ENCODE data around the gene GPA33. TPM values are rescaled to one million over a fixed set of nuclear protein-coding genes. Genes with fewer than 3 reads are reported as not detected.
A peak's percentile ranks its signal among the peaks of the same experiment; 100 is the strongest.

GPA33 gene
- polyA plus RNA-seq, 1 of the 3 experiments (the other 2 are of a cell fraction), result not detected

DNA sequence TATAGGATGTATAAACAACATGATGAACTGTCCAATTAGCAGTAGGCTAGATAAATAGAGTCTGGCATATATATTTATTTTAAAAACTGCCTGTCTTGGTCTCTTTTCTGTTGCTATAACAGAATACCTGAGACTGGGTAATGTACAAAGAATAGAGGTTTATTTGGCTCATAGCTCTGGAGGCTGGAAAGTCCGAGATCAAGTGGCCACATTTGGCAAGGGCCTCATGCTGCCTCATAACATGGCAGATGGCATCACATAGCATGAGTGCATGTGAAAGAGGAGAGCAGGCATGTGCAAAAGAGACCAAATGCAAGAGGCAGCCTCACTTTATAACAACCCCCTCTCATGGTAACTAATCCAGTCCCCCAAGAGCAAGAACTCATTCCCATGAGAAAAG, 9.7 kb upstream of the GPA33 start (continued):
- TF ChIP-seq NFIC (IDR thresholded peaks at IDR 0.05; ENCODE audit: borderline replicate concordance), result no peak
- TF ChIP-seq, protein P1, sequence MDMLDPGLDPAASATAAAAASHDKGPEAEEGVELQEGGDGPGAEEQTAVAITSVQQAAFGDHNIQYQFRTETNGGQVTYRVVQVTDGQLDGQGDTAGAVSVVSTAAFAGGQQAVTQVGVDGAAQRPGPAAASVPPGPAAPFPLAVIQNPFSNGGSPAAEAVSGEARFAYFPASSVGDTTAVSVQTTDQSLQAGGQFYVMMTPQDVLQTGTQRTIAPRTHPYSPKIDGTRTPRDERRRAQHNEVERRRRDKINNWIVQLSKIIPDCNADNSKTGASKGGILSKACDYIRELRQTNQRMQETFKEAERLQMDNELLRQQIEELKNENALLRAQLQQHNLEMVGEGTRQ (IDR thresholded peaks at IDR 0.05; ENCODE audit: borderline replicate concordance, low read depth, low read length), result no peak

DNA sequence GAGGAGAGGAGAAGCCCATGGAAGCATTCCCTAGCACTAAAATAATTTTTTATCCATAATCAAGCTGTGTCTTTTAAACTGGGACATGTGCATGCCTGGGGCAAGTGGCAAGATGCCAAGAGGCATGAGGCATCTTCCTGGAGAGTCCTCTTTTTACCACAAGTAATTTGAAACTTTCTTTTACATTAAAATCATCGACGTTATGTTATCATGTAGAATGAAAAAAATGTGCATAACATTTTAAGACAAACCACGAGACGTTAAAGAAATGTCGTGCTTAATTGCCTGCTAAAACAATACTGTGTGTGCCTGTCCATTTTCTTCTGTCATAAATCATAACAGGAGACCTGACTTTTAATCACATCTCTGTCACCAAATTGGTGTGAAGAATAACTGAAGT, 5.2 kb upstream of the GPA33 start:
- Histone ChIP-seq H3K9ac (no peak overlapping the region), H3K79me2 (ENCODE audit: insufficient read depth) (no peaks in the 10 kb centered on the region), H3K4me2 (0 out of 2 replicates have a peak overlapping the region, but pooled peaks have one; percentile 21), H4K20me1 (ENCODE audit: insufficient read depth) (no peaks in the 10 kb centered on the region), H3K4me1 (ENCODE audit: control insufficient read depth in 1 of 2, insufficient read depth in 2 of 2, low read depth in 1 of 2, low read length in 1 of 2) (peaks cover 0 to 4% of the 10 kb centered on the region in 2 experiments; a peak in 1 of 4 replicates), H3K4me3 (ENCODE audit: low read depth in 2 of 2, low read length in 1 of 2) (no peak overlapping the region), H3K36me3 (replicated peaks in 1 of 2; ENCODE audit: control insufficient read depth in 1 of 2, insufficient read depth in 2 of 2, low read length in 1 of 2) (no peaks in the 10 kb centered on the region), H3K27me3 (ENCODE audit: insufficient read depth) (no peaks in the 10 kb centered on the region), H3K9me2 (no peaks in the 10 kb centered on the region), H2AFZ (ENCODE audit: low read depth) (no peak overlapping the region), H3K27ac (ENCODE audit: low read depth in 2 of 2, low read length in 1 of 2) (no peak overlapping the region), H3F3A (replicated peaks; ENCODE audit: insufficient read depth) (no peaks in the 10 kb centered on the region), H3K9me3 (no peaks in the 10 kb centered on the region)
- TF ChIP-seq NFIC (IDR thresholded peaks at IDR 0.05; ENCODE audit: borderline replicate concordance) (peak; percentile 50; the same call in 1 of the 2 replicates), TEAD4 (IDR thresholded peaks at IDR 0.05; ENCODE audit: borderline replicate concordance, insufficient read depth) (0 out of 2 replicates have a peak, but pooled peaks have one; percentile 10), SIN3A (IDR thresholded peaks at IDR 0.05; ENCODE audit: borderline replicate concordance, low read depth, low read length) (no peak), SMC3 (IDR thresholded peaks at IDR 0.05; ENCODE audit: low read depth, low read length) (no peak), EP300 (IDR thresholded peaks at IDR 0.05; ENCODE audit: borderline replicate concordance in 1 of 2, low read depth in 1 of 2, low read length in 1 of 2) (no peak), TCF12 (IDR thresholded peaks at IDR 0.05) (0 out of 2 replicates have a peak, but pooled peaks have one; percentile 27)
- TF ChIP-seq, protein P2, sequence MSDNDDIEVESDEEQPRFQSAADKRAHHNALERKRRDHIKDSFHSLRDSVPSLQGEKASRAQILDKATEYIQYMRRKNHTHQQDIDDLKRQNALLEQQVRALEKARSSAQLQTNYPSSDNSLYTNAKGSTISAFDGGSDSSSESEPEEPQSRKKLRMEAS (IDR thresholded peaks at IDR 0.05; ENCODE audit: low read depth), result no peak
- TF ChIP-seq, protein P3, sequence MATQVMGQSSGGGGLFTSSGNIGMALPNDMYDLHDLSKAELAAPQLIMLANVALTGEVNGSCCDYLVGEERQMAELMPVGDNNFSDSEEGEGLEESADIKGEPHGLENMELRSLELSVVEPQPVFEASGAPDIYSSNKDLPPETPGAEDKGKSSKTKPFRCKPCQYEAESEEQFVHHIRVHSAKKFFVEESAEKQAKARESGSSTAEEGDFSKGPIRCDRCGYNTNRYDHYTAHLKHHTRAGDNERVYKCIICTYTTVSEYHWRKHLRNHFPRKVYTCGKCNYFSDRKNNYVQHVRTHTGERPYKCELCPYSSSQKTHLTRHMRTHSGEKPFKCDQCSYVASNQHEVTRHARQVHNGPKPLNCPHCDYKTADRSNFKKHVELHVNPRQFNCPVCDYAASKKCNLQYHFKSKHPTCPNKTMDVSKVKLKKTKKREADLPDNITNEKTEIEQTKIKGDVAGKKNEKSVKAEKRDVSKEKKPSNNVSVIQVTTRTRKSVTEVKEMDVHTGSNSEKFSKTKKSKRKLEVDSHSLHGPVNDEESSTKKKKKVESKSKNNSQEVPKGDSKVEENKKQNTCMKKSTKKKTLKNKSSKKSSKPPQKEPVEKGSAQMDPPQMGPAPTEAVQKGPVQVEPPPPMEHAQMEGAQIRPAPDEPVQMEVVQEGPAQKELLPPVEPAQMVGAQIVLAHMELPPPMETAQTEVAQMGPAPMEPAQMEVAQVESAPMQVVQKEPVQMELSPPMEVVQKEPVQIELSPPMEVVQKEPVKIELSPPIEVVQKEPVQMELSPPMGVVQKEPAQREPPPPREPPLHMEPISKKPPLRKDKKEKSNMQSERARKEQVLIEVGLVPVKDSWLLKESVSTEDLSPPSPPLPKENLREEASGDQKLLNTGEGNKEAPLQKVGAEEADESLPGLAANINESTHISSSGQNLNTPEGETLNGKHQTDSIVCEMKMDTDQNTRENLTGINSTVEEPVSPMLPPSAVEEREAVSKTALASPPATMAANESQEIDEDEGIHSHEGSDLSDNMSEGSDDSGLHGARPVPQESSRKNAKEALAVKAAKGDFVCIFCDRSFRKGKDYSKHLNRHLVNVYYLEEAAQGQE (IDR thresholded peaks at IDR 0.05; ENCODE audit: low read depth, low read length), result no peak
- TF ChIP-seq, protein P4, sequence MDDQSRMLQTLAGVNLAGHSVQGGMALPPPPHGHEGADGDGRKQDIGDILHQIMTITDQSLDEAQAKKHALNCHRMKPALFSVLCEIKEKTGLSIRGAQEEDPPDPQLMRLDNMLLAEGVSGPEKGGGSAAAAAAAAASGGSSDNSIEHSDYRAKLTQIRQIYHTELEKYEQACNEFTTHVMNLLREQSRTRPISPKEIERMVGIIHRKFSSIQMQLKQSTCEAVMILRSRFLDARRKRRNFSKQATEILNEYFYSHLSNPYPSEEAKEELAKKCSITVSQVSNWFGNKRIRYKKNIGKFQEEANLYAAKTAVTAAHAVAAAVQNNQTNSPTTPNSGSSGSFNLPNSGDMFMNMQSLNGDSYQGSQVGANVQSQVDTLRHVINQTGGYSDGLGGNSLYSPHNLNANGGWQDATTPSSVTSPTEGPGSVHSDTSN (IDR thresholded peaks at IDR 0.05), result peak; percentile 23; the same call in 1 of the 2 replicates
- 7% methylated on average over 5 of the region's 5 CpGs for WGBS (ENCODE audit: low lambda C conversion rate)
- CTCF ChIA-PET, result interaction anchor here (1.8 kb wide), 1 partner anchor 9 kb away, joined by 5 read pairs; no protein-coding TSS in a partner anchor
- peak; percentile 10 for DNase-seq
- POLR2A ChIA-PET, result no interaction called here

Measured in SK-N-SH (cell line).